Fibroblast of the aortic adventitia (primary cell): ENCODE measurements around the gene PCLO. TPM values are rescaled to one million over a fixed set of nuclear protein-coding genes. Genes with fewer than 3 reads are reported as not detected.
"Not testable (repeated sequence)": the region's sequence is repeated elsewhere in the genome, so short reads cannot be mapped to it uniquely, and the experiment has no call there.

ENCODE experiments used
- DNase-seq: peaks from one replicate; pipeline ENCODE4 v3.0.0-alpha.2; 2010; ENCODE audit warnings: low read depth
- H3K4me3 ChIP-seq: 2 replicates; pipeline ENCODE4 v1.5.1; 2011; ENCODE audit warnings: low read depth, mild to moderate bottlenecking, control low read depth, low read length, moderate library complexity
- CTCF ChIP-seq: IDR thresholded peaks from 2 replicates; pipeline ENCODE4 v1.5.1; 2011; ENCODE audit warnings: mild to moderate bottlenecking, low read length, control low read depth, inconsistent platforms; ENCODE audit not compliant: insufficient read depth
- total RNA-seq: library from RNA; depleted of rRNA; stranded (reverse); fragments of >200 nt; gene quantifications from 2 replicates; pipeline ENCODE4 v1.2.3, GENCODE V29; 2012; ENCODE audit warnings: low replicate concordance

Gene PCLO
- total RNA-seq, 1 donor, result 0.36 TPM

- H3K4me3 ChIP-seq, result no peak overlapping the region
- TF ChIP-seq CTCF, result no peak
- DNase-seq, result no peak
Observed at GRCh38 chr7:83036130-83036529, 126.6 kb downstream of the PCLO start.

- no peak for DNase-seq
- TF ChIP-seq CTCF, result no peak
Observed at GRCh38 chr7:83032195-83032594, 130.5 kb downstream of the PCLO start.

GRCh38 chr7:83023817-83024665 lies 138.6 kb downstream of the PCLO start:
- H3K4me3 ChIP-seq, DNase-seq: not testable (repeated sequence)

More at GRCh38 chr7:83032195-83032594, 130.5 kb downstream of the PCLO start:
- H3K4me3 ChIP-seq, result no peak overlapping the region

GRCh38 chr7:83021032-83021431 lies 141.7 kb downstream of the PCLO start:
- H3K4me3 ChIP-seq, result no peak overlapping the region
- TF ChIP-seq CTCF, result no peak
- DNase-seq, result no peak

- no peak for TF ChIP-seq CTCF
- no peak overlapping the region for H3K4me3 ChIP-seq
- no peak for DNase-seq
Observed at GRCh38 chr7:83020161-83020560, 142.5 kb downstream of the PCLO start.

GRCh38 chr7:83015916-83016315 lies 146.8 kb downstream of the PCLO start:
- no peak overlapping the region for H3K4me3 ChIP-seq
- no peak for DNase-seq
- no peak for TF ChIP-seq CTCF

GRCh38 chr7:83014546-83014945 lies 148.1 kb downstream of the PCLO start:
- TF ChIP-seq CTCF, result no peak
- DNase-seq, result no peak
- H3K4me3 ChIP-seq, result no peak overlapping the region
